RCC 7860 (cell line): ENCODE data around the gene SENP8.

Experiments used
- DNase-seq: peaks from one replicate; pipeline ENCODE4 v3.0.0-alpha.2; 2015; ENCODE audit warnings: low spot score
- FAIRE-seq: peaks from 2 replicates; lab custom pipeline; 2012; peaks lifted over from hg19 to GRCh38; lab: Jason Lieb, UNC

The SENP8 gene

DNA sequence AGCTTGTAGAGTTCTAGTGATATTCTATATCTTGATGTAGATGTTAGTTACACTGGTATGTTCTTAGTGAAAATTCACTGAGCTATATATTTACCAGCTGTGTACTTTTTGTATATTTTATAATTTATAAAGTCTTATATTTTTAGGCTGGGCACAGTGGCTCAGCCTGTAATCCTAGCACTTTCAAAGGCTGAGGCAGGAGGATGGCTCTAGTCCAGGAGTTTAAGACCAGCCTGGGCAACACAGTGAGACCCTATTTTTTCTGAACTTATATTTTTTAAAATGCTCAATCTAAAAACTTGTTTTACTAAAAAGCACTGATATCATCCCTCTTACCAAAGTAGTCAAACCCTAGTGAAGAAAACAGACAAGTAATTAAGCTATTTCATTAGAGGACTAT is 5.4 kb upstream of the SENP8 start:
- DNase-seq: no peak
- FAIRE-seq: no peak

DNA sequence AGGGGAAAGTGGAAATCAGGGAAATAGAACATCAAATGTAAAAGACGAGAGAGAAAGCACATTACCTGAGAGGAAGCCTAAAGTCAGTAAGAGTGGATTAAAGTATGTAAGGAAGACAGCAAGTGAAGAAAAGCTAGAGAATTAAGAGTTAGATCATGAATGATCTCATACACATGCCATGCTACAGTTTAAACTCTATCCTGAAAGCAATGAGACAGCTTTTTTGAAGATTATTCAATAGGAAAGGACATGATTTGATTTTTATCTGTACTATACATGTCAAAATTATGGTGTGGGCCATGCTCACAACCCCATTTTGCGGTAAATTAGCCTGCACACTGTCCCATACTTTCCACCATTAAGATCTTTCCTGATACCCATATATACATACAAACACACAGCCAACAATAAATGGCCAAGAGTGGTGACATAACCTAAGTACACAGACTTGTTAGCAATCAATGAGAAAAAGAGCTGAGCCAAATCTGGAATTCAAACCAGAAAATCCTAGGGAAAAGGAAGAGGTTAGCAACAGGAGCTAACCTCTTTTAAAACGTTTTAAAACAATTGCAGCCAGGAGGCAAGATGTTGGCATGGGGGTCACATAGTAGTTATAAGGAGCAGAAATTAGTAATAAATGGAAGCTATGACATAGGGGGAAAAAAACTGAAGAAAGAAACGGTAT is 4.7 kb upstream of the SENP8 start:
- DNase-seq (peak; percentile 3), FAIRE-seq (no peak)

DNA sequence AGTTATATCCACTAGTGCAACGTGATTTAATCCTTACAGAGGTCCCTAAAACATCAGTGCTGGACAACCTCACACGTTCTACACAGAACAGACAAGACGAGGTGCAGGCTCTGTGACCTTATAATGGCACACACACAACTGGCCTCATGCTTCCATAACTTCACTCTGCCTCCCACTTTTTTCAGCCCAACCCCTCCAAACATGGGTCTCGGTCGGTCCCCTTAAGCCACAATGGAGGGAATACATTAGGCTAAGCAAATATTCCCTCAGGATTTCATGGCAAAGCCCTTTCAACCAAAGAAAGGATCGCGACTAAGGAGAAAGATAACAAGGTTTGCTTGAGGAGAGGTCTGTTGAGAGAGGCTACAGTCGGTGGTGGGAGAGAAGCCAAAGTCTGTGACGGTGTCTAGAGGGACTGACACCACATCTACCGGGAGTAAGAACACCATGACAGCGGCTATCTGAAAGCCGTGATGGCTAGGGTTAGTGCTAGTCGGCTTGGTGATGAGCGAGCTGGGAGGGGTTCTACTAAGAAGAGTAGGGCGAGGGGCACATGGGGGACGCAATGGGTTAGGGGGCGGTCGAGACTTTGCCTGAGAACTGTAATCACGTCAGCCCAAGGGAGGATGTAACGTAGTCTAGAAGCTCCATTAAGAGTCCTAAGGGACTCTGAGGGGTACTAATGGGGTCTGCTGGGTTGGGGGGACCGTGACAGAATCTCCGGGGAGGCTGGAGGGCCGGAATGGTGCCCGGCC is 1.3 kb upstream of the SENP8 start:
- DNase-seq (peak; percentile 3), FAIRE-seq (no peak)

DNA sequence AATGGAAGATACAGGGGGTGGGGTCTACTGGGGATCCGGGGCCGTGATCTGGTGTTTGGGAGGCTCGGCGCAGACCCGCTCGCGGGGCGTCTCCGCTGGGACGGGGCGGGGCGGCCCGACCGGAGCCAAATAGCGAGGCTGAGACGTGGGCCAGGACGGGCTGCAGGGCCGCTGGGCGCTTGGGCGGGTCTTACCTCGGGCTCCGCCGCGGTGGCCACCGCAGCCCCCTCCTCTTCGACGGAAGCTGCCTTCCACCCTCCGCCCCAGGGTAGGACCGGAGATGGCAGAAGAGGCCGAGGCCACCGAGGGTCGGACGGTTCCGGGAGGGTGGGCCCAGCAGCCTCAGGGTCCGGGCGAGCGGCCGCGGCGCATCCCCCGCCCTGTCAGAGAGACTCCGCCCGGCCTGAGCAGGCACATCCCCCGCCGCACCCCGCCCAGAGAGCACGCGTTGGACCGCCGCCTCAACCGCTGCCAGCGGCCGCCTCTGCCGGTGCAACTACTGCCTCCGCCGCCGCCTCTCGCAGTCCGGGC is 652 bp upstream of the SENP8 start:
- DNase-seq: peak; percentile 23
- no peak for FAIRE-seq

DNA sequence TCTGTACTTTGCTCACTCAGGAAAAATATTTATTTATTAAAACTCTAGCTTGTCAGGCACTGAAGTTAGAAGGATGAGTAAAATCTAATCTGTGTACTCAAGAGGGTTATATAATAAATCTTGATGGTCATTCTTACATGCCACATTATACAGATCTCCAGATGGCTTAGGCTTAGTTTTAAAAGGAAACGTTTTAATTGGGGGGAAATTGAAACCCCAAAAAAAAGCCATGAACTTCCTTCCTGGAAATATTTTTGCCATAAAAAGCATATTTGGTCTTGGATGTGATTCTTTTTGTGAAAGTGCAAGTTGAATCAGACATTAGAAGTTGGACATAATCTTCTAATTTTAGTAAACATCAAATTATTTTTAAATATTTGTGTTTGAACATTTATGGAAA is 6.0 kb downstream of the SENP8 start:
- FAIRE-seq: no peak
- DNase-seq: no peak

DNA sequence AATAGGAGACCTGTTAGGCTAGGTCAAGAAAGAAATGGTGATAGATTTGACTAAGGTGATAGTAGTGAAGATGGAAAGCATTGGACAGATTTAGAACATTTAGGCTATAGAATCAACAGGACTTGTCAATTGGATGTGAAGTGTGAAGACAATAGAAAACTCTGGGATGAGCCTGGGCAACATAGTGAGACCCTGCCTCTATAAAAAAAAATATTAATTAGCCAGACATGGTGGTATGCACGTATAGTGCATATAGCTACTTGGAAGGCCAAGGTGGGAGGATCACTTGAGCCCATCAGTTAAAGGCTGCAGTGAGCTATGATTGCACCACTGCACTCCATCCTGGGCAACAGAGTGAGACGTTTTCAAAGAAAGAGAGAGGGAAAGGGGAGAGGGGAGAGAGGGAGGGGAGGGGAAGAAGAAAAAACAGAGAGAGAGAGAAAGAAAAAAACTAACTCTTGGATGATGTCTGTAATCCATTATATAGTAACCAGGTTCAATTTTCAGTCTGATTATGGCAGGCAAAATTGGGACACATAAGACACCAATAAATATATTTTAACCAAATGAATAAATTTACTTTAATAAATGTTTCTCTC is 9.6 kb downstream of the SENP8 start:
- no peak for DNase-seq
- FAIRE-seq: no peak

DNA sequence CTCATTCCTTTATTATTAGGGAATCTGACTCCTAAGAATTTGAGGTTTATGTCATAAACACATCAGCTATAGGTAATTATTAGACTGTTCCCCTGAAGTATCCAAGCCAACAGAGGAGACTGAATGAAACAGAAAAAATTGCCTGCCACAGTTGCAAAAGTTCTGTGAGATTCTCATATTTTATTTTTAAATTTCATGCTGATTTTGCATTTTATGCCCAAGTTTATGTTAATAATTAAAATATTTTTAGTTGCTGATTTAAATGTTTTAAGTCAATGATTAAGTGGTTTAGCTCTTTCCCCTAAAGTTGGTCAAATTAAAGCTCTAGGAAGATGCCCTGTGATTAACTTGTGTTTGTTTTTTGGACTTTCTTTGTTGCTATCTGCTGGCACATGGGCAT is 10.2 kb downstream of the SENP8 start:
- DNase-seq (no peak), FAIRE-seq (no peak)

DNA sequence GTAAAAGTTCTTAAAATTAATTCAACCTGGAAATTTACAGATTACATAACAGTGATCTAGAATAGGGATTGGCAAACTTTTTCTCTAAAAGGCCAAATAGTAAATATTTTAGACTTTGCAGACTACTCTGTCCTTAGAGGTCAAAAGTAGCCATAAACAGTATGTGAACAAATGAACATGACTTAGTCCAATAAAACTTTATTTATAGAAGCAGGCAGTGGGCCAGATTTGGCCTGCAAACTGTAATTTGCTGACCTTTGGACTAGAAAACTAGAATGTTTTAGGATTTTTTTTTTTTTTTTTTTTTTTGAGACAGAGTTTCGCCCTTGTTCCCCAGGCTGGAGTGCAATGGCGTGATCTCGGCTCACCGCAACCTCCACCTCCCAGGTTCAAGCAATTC is 12.1 kb downstream of the SENP8 start:
- FAIRE-seq (no peak), DNase-seq (no peak)

DNA sequence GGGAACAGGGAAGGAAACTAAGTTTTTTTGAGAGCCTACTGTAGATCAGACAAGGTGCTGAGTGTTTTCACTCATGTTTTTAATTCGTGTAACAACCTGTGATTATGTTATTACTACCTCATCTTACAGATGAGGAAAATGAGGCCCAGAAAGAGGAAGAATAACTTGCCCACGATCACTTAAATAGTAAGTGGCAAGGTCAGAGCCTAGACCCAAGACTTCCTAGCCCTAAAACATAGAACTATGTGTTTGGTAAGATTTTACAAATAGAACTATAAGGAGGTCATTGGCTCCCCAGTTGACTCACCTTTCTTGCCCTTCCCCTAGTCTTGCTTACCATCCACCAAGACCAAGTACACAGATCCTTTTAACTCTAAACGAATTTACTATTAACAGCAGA is 13.7 kb downstream of the SENP8 start:
- FAIRE-seq: no peak

DNA sequence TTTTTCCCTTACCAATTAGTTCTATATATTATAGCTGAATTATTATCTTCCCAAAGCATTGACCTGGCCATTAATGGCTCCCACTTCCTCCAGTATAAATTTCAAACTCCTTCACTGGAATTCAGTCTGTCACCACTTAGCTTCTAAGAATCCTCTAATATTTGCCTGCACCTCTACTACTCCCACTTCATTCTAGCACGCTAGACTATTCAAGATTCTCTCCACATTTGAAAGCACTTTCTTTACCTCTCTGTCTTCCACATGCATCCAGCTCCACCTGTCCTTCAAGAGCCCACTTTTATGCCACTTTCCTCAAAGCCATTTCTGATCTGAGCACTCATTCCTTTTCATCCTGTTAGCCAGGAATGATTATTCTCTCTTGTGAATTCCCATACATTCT is 15.0 kb downstream of the SENP8 start:
- no peak for DNase-seq
- FAIRE-seq: no peak

More for the DNA sequence above, 13.7 kb downstream of the SENP8 start:
- DNase-seq: no peak

DNA sequence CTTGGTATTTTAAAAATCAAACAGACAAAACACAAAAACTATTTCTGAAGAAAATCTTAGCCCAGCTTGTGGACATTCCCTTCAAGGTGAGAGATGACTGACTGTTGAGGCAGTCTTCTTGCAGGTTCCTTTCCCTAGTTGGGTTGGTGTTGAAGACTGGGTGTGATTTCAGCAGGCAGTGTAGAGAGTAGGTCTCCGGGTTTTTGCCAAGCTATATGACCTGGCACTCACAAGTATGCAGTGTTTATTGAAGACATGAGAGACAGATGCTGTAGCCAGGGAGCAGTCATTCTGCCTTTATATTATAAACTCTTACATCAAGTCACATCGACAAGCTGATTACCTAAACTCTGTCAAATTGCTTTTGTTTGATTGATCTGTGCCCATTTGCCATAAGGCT is 17.5 kb downstream of the SENP8 start:
- no peak for DNase-seq
- no peak for FAIRE-seq

DNA sequence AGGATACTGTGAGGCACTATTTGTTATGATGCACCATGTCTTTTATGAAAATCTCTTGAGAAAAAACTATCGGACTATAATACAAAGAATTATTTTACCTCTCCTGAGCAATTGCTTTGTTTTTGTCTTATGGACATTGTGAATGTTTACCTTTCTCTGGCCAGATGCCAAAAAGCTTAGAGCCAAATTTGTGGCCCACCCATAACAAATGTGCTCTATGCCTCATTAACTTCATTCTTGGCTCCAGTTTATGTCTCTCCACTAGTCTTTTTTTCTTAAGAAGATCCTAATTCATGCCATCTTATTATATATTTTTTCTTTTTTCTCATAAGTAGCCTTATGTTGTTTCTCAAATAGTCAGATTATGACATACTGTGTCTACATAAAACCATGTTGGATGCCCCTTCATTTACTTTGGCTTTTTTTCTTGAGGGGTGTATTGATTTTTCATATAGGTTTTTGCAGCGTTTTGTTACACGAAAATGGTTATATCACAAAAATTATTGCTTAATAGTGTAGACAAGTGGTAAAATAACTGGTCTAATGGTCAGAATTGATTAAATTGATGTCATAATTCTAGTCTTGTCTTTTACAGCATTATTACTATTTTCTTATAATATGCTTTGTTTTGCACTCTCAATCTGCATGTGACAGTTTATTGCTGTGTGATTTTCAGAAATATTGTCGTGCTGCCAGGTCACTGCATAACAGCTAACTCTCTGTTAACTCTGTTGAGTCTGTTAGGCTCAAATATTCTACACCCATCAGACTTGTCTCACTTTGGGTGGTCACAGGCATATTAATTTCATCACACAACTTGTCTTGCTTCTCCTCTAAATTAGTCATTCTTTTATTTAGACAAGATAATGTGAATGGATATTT is 18.2 kb downstream of the SENP8 start:
- FAIRE-seq: peak; percentile 7
- no peak for DNase-seq

DNA sequence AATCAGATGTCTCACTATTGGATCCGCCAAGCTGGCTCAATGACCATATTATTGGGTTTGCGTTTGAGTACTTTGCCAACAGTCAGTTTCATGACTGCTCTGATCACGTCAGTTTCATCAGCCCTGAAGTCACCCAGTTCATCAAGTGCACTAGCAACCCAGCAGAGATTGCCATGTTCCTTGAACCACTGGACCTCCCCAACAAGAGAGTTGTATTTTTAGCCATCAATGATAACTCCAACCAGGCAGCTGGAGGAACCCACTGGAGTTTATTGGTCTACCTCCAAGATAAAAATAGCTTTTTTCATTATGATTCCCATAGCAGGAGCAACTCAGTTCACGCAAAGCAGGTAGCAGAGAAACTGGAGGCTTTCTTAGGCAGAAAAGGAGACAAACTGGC is 21.5 kb downstream of the SENP8 start:
- no peak for FAIRE-seq
- no peak for DNase-seq

DNA sequence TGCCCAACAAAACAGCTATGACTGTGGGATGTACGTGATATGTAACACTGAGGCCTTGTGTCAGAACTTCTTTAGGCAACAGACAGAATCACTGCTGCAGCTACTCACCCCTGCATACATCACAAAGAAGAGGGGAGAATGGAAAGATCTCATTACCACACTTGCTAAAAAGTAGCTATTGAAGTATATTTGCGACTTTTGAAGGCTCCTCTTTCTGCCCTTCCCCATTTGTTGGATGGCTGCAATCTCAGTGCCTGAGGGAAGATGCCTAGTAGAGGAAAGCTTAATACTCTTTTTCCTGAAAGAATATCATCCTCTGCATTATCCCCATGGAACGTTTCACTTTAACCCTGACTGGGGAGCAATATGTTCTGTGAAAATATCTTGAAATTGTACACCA is 21.9 kb downstream of the SENP8 start:
- DNase-seq: no peak
- no peak for FAIRE-seq

DNA sequence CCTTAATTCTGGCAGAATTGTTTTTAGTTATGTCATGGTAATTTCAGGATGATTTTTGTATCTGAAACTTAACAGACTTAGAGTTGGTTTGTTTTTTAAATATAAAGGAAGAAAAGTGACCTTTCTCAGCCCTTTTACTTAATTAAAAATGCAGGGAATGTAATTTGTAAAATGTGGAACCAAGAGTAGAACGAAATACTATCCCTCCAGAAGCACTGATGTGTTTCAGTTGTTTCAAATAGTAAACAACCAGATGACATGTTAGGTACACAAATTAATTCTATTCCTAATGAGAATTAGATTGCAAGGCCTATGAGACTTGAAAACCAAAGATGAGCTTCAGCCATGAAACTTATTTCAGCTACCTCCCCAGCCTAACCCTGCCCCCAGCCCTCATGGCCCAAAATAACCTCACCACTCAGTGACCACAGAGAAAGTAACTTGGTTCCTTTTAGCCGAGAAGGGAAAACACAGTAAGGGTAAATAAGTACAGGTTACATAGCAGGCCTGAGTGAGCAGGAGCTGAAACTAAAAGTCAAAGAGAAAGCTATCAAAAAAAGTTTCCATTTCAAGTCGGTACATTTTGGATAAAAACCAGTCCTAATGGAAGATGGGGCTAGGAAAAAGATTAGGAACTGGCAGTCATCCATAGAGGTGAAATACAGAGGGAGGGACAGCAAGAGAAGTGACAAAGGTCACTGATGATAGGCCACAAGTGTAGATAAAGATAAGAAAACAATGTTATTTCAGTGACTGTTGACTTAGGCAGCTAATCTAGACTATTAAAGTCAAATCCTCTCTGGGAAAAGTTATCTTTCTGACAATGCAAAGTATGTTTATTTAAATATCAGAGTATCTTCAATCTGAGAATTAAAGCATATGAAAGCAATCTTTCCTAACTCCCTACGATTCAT is 23.2 kb downstream of the SENP8 start:
- FAIRE-seq (peak; percentile 18), DNase-seq (no peak)

DNA sequence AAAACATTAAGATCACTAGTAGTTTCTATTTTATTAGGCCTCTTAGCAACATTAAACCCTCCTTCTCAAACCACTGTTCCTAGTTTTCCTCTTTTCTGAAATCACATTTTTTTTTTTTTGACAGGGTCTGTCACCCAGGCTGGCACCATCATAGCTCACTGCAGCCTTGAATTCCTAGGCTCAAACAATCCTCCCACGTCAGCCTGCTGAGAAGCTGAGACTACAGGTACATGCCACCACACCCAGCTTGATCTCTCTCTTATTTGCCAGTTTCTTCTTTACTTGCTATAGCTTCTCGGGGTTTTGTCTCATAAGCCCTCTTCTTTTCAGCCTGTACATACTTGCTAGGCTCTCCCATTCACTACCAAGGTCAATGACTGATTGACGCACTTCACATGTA is 28.0 kb downstream of the SENP8 start:
- DNase-seq (no peak), FAIRE-seq (no peak)

DNA sequence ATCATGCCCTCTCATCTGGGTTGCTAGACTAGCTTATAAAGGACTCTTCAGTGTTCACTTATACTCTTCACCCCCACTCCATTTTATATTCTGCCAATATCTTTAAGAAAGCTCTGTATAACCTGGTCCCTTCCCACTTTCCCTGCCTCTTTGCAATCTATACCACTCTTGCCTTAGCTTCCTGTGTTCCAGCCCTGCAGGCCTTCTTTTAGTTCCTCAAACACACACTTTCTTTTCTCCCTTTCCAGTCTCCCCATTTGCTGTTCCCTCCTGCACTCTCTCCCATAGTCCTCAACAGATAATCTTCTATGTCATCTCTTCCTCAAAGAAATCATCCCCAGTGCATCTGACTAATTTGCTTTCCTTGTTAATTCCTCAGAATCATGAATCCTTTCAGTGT is 28.7 kb downstream of the SENP8 start:
- DNase-seq (no peak), FAIRE-seq (no peak)

DNA sequence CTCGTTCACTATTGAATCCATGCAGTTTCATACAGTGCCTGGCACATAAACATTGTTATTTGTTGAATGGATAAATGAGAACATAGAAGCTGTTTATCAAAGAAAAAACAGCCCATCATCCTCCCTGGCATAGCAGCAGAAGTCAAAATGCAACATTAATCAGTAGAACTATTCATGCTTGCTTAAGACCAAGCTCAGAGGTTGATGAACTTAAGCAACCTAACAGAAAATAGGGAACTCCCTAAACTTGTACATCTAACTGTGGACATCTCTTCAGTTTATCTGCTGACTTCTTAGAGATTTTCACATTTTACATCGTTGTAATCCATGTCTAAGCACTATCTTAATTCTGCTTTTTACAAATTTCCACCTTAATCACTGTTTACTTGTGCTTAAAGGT is 29.2 kb downstream of the SENP8 start:
- no peak for FAIRE-seq
- DNase-seq: no peak

DNA sequence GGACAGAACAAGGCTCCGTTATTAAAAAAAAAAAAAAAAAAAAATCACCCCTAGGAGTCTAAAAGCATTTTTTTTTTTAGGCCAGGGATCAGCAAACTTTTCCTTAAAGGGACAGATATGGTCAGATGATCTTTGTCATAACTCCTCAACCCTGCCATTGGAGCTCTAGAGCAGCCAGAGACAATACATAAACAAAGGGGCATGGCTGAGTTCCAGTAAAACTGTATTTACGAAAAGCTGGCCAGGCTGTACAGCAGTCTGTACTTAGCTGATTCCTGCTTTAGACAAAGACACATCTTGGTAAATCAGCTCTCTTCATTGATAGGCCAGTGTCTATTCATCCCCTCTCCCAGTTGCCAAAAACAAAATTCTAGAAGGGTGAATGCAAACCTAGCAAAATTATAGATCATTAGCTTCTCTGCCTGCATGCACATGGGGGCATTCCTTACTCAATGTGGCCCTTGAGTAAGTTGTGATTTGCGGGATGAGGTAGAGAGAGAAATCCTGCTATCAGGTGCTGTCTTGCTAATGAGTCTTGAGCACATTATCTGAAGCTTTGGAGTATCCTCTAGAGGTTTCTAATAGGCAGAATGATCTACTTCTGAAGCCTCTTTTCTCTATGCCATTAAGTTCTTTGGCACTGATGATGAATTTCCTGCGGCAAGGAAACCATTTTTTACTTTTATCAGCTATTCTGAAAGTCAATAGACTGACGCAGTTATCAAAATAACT is 35.2 kb downstream of the SENP8 start:
- DNase-seq: no peak
- FAIRE-seq: no peak
